ENCODE measurements around the gene PRPF19. TPM values are rescaled to one million over a fixed set of nuclear protein-coding genes. Genes with fewer than 3 reads are reported as not detected.

The PRPF19 gene
- total RNA-seq, 1 donor from 2014 or later = 44.6 TPM

GRCh38 chr11:60938500-60938899 is 32.1 kb upstream of the PRPF19 start:
- DNase-seq (ENCODE audit: low read depth in 2 of 2) = no peak

- DNase-seq (ENCODE audit: low read depth in 2 of 2) = no peak
Observed at GRCh38 chr11:60937811-60938210, 31.4 kb upstream of the PRPF19 start.

DNA sequence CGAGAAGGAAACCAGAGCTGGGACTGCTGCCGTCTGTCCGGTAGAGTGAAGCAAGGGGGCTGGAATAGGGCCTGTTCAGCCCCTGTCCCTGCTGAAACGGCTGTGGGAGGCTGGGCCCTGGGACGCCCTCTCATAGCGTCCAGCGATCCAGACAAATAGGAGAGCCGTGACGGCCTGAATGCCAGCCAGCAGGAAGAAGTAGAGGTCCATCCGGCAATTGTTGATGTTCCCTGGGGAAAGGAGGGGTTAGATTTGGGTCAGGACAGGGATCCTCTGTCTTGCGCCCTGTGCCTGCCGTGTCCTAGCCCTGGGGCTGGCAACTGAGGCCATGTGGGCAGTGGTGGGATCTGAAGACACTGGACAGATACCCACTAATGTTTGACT is 30.8 kb upstream of the PRPF19 start:
- DNase-seq (ENCODE audit: low read depth in 2 of 2) = peak; percentile 75 to 95

- DNase-seq (ENCODE audit: low read depth in 2 of 2) = no peak
Observed at GRCh38 chr11:60936467-60937143, 30.2 kb upstream of the PRPF19 start.

- no peak for DNase-seq (ENCODE audit: low read depth in 2 of 2)
Observed at GRCh38 chr11:60935676-60936442, 29.5 kb upstream of the PRPF19 start.

DNA sequence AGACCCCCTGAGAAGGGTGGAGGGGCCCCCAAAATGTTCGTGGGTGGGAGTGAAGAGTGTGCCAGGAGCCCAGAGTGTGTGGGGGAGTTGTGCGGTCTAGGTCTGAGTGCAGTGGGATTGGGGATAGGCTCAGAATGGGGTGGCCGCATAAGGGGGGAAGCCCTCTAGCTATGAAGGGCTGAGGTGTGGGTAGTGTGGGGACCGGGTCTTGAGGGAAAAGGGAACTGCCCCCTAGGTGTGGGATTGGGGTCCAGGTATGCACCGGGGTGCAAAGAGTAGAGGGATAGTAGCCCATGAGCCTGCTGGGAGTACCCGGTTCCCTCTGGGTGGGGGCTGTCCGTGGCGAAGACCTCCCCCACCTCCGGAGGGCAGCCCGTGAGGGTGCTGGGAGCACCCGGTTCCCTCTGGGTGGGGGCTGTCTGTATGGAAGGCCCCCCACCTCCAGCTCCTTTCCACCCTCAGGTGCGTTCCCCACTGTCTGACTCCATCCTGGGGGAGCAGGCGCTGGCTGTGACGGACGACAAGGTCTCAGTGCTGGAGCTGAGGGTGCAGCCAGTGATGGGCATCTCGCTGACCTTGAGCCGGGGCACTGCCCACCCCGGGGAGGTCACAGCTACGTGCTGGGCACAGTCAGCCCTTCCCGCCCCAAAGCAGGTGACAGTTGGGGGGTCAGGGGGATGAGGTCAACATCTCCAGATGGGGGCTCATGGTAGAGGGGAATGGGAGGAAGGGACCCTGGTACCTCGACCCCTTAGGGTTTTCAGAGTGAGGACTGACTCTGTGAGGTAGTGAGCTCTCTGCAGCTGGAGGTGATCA is 28.6 kb upstream of the PRPF19 start:
- DNase-seq (ENCODE audit: low read depth in 2 of 2) = no peak

- DNase-seq (ENCODE audit: low read depth in 2 of 2) = no peak
Observed at GRCh38 chr11:60934124-60934789, 27.9 kb upstream of the PRPF19 start.

DNA sequence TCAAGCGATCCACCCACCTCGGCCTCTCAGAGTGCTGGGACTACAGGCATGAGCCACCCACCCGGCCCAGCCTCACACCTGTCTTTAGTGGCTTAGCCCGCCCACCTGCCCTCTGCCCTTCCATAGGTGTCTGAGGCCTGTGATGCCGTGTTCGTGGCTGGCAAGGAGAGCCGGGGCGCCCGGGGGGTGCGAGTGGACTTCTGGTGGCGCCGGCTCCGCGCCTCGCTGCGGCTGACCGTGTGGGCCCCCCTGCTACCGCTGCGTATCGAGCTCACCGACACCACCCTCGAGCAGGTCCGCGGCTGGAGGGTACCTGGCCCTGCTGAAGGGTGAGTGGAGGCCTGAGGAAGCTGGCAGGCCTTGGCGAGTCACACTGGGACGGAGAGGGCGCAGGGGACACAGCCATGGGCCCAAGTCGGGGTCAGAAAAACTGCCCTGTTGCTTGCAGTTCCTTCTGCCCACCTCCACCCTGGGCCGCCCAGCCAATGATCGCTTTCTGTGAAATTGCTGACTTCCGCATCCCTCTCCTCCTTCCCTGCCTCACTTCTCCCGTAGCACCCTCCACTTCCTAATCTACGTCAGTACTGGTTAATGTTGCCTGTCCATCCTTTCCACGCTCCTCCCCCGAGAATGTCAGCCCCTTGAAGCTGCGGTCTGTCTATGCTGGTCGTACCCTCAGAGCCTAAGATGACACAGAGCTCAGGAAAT is 27.2 kb upstream of the PRPF19 start:
- DNase-seq (ENCODE audit: low read depth in 2 of 2) = no peak

DNA sequence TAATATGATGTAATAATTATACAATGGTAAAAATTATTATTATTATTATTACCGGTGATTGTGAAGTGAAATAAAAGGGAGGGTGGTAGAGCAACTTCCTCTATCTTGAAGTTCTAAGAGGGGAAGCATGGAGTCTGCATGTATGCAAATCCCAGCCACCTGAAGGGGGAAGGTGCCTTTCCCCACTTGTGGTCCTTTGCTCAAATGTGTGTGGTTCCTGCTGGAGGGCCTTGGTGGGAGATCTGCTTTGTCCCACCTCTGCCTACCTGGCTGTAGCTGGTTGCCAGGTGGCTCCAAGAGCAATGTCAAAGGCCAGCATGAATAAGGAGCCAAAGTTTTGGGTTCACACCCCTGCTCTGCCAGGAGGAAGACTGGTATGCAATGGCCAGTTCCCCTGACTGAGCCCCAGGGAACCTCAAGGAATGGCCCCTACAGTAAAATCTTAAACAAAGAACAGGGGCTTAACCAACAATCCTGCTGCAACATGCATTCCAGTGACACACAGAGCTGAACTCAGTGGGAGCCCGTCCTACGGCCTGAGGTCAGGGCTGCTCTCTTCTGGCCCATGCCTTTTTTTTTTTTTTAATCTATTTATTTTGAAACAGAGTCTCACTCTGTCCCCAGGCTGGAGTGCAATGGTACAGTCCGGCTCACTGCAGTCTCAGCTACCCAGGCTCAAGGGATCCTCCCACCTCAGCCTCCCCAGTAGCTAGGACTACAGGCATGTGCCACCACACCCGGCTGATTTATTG is 26.4 kb upstream of the PRPF19 start:
- DNase-seq (ENCODE audit: low read depth in 2 of 2) = no peak

DNA sequence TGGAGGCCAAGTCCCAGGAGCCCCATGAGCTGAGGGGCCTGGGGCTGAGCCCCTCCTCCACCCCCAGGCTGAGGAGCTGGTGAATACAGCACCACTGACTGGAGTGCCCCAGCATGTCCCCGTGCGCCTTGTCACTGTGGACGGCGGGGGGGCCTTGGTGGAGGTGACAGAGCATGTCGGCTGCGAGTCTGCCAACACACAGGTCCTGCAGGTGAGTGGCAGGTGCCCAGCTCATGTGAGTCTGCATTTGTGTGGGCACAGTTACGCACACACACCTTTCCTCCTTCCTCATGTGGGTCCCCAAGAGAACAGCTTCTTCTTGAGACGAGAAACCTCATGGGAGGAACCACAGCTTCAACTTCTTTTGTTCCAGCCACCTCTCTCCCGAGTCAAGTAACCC is 25.5 kb upstream of the PRPF19 start:
- no peak for DNase-seq (ENCODE audit: low read depth in 2 of 2)

GRCh38 chr11:60930394-60930793 is 24.0 kb upstream of the PRPF19 start:
- no peak for DNase-seq (ENCODE audit: low read depth in 2 of 2)

DNA sequence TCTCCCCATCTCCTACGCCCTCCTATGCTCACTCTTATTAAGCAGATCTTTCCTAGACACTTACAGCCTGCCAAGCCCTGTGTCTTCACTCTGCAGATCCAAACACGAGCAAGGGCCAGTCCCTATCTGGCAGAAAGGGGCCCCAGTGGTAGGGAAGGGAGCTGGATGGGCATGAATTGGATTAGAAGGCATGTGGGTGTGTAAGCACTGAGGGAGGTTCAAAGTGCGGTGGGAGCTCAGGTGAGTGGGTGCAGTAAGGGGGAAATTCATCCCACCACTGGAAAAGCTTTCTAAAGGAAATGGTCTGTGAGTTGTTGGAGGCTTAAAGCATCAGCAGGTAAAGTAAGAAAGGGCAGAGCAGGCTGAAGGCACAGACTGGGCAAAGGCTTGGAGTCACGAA is 23.4 kb upstream of the PRPF19 start:
- no peak for DNase-seq (ENCODE audit: low read depth in 2 of 2)

GRCh38 chr11:60928563-60929001 is 22.2 kb upstream of the PRPF19 start:
- no peak for DNase-seq (ENCODE audit: low read depth in 2 of 2)

- no peak for DNase-seq (ENCODE audit: low read depth in 2 of 2)
Observed at GRCh38 chr11:60927600-60927999, 21.2 kb upstream of the PRPF19 start.

DNA sequence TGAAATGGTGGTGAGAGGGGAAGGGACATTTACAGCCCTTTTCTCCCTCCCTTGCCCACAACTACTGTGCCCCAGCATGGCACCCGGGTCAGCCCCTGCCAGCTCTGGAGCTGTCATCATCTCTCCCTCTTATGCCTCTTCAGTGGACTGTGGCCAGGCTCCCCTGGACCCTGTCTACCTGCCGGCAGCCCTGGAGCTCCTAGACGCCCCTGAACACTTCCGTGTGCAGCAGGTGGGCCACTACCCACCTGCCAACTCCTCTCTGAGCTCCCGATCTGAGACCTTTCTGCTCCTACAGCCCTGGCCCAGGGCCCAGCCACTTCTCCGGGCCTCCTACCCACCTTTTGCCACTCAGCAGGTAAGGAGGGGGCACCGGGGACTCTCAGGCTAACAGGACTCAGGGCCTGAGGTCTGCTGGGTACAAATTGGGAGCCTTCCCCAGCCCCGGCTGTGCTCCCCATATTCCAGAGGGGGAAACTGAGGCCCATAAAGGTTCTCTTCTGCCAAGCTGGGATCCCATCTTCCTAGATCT is 20.7 kb upstream of the PRPF19 start:
- DNase-seq (ENCODE audit: low read depth in 2 of 2) = no peak

- no peak for DNase-seq (ENCODE audit: low read depth in 2 of 2)
Observed at GRCh38 chr11:60926500-60926899, 20.1 kb upstream of the PRPF19 start.

- peak in 1 of 2 donors; percentile 37 for DNase-seq (ENCODE audit: low read depth in 2 of 2)
Observed at GRCh38 chr11:60925868-60926267, 19.5 kb upstream of the PRPF19 start.

GRCh38 chr11:60924906-60925853 is 18.8 kb upstream of the PRPF19 start:
- no peak for DNase-seq (ENCODE audit: low read depth in 2 of 2)

Data from lung microvascular endothelial cell (primary cell).